ENCODE results near the gene RAB25.

GRCh38 chr1:156110252-156110651 lies 49.3 kb downstream of the RAB25 start:
- TF ChIP-seq POLR2AphosphoS5 (IDR thresholded peaks at IDR 0.05; ENCODE audit: borderline replicate concordance, low read depth, low read length) (no peak), EZH2 (IDR thresholded peaks at IDR 0.05) (no peak), FOXP2 (optimal IDR thresholded peaks at IDR 0.05; ENCODE audit: control extremely low read depth, extremely low read length, insufficient read depth) (no peak)
